WTC11 (cell line): ENCODE measurements around the gene COL27A1. TPM values are rescaled to one million over a fixed set of nuclear protein-coding genes. Genes with fewer than 3 reads are reported as not detected.

Experiments
- ATAC-seq: fragments of 200-7000 bp; cut with Tn5 transposase; 2 replicates; pipeline ENCODE4 v1.10.0; 2021; ENCODE audit warnings: mild to moderate bottlenecking, moderate library complexity
- CTCF ChIA-PET: fragments of 300-600 bp; sonication (Branson Sonifier 250); formaldehyde crosslinking; loops from one replicate; lab custom pipeline; 2021; ENCODE audit warnings: antibody characterized with exemption; lab: Charles Lee
- POLR2A ChIA-PET: fragments of 350-600 bp; sonication (Branson Sonifier 250); formaldehyde crosslinking; loops from one replicate; lab custom pipeline; 2021; ENCODE audit warnings: antibody characterized with exemption; lab: Charles Lee
- DNase-seq: peaks from one replicate; pipeline ENCODE4 v3.0.0; 2021; ENCODE audit warnings: low spot score
- H3K27ac Mint-ChIP-seq: 2 replicates; pipeline ENCODE4 v1.8.0; 2021; ENCODE audit warnings: mixed read lengths
- H3K27me3 Mint-ChIP-seq: 2 replicates; pipeline ENCODE4 v1.8.0; 2021; ENCODE audit warnings: low read depth, mild to moderate bottlenecking, moderate library complexity, mixed read lengths
- H3K36me3 Mint-ChIP-seq: 2 replicates; pipeline ENCODE4 v1.8.0; 2021; ENCODE audit warnings: mixed read lengths
- H3K4me1 Mint-ChIP-seq: 2 replicates; pipeline ENCODE4 v1.8.0; 2022; ENCODE audit warnings: mixed read lengths
- H3K4me3 Mint-ChIP-seq: 2 replicates; pipeline ENCODE4 v1.8.0; 2021; ENCODE audit warnings: mild to moderate bottlenecking, moderate library complexity, mixed read lengths
- H3K9me3 Mint-ChIP-seq: 2 replicates; pipeline ENCODE4 v1.8.0; 2021; ENCODE audit warnings: mixed read lengths
- FOXP1 ChIP-seq: sonication (generic); formaldehyde crosslinking; IDR thresholded peaks from 2 replicates; pipeline ENCODE4 v1.8.0; 2022; ENCODE audit warnings: missing genetic modification reagents, mild to moderate bottlenecking, moderate library complexity, borderline replicate concordance
- NR2C2 ChIP-seq: sonication (generic); formaldehyde crosslinking; IDR thresholded peaks from 2 replicates; pipeline ENCODE4 v1.8.0; 2022; ENCODE audit warnings: mild to moderate bottlenecking, missing genetic modification reagents
- SMAD3 ChIP-seq: sonication (generic); formaldehyde crosslinking; IDR thresholded peaks from 2 replicates; pipeline ENCODE4 v1.8.0; 2022; ENCODE audit warnings: missing genetic modification reagents, mild to moderate bottlenecking, borderline replicate concordance
- TP53 ChIP-seq: sonication (generic); formaldehyde crosslinking; IDR thresholded peaks from 2 replicates; pipeline ENCODE4 v1.8.1; 2023; ENCODE audit warnings: mild to moderate bottlenecking, missing genetic modification reagents
- ZNF317 ChIP-seq: sonication (generic); formaldehyde crosslinking; IDR thresholded peaks from 2 replicates; pipeline ENCODE4 v1.8.1; 2023; ENCODE audit warnings: low read depth, mild to moderate bottlenecking, moderate library complexity, missing genetic modification reagents, borderline replicate concordance
- total RNA-seq: library from RNA; stranded (reverse); gene quantifications from 3 replicates; pipeline ENCODE4 v1.2.3, GENCODE V29; 2021
- TF ChIP-seq, protein P1 (sequence below): sonication (generic); formaldehyde crosslinking; IDR thresholded peaks from 2 replicates; pipeline ENCODE4 v1.8.1; 2023; ENCODE audit warnings: mild to moderate bottlenecking, missing genetic modification reagents, borderline replicate concordance
- TF ChIP-seq, protein P2 (sequence below): sonication (generic); formaldehyde crosslinking; IDR thresholded peaks from 2 replicates; pipeline ENCODE4 v1.8.0; 2023; ENCODE audit warnings: missing genetic modification reagents, mild to moderate bottlenecking, borderline replicate concordance
- TF ChIP-seq, protein P3 (sequence below): fragments of 250-450 bp; sonication (Bioruptor Pico); conservative IDR thresholded peaks from 2 replicates; pipeline ENCODE4 v1.9.0; 2021; ENCODE audit warnings: mild to moderate bottlenecking
- TF ChIP-seq, protein P4 (sequence below): sonication (generic); formaldehyde crosslinking; IDR thresholded peaks from 2 replicates; pipeline ENCODE4 v1.8.1; 2023; ENCODE audit warnings: mild to moderate bottlenecking, moderate library complexity, missing genetic modification reagents
- TF ChIP-seq, protein P5 (sequence below): sonication (generic); formaldehyde crosslinking; IDR thresholded peaks from 2 replicates; pipeline ENCODE4 v1.8.1; 2022; ENCODE audit warnings: mild to moderate bottlenecking, moderate library complexity, missing genetic modification reagents
- TF ChIP-seq, protein P6 (sequence below): sonication (generic); formaldehyde crosslinking; IDR thresholded peaks from 2 replicates; pipeline ENCODE4 v1.8.0; 2022; ENCODE audit warnings: mild to moderate bottlenecking, missing genetic modification reagents
- TF ChIP-seq, protein P7 (sequence below): sonication (generic); formaldehyde crosslinking; IDR thresholded peaks from 2 replicates; pipeline ENCODE4 v1.8.1; 2022; ENCODE audit warnings: missing genetic modification reagents, borderline replicate concordance

COL27A1 gene
- total RNA-seq, 1 experiment from 2014 or later = 47.5 TPM

DNA sequence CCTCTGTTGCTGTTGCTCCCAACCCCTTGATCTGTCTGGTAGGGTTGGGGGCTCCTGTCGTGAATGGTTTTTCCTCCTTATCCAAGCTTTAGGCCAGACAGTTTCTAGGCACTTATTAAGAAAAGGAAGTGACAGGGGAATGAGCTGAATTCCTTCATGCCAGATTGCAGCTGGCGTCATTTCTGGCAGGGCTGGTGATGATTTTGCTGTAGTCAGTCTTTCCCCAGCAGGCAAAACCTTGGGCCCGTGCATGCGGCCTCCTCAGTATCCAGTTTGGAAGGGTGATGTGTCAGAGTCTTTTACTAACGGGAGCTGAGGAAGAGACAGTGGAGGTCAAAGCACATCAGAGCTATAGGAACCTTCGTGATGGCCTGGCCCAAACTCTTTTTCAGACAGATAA is 58.8 kb downstream of the COL27A1 start:
- TF ChIP-seq, protein P1, sequence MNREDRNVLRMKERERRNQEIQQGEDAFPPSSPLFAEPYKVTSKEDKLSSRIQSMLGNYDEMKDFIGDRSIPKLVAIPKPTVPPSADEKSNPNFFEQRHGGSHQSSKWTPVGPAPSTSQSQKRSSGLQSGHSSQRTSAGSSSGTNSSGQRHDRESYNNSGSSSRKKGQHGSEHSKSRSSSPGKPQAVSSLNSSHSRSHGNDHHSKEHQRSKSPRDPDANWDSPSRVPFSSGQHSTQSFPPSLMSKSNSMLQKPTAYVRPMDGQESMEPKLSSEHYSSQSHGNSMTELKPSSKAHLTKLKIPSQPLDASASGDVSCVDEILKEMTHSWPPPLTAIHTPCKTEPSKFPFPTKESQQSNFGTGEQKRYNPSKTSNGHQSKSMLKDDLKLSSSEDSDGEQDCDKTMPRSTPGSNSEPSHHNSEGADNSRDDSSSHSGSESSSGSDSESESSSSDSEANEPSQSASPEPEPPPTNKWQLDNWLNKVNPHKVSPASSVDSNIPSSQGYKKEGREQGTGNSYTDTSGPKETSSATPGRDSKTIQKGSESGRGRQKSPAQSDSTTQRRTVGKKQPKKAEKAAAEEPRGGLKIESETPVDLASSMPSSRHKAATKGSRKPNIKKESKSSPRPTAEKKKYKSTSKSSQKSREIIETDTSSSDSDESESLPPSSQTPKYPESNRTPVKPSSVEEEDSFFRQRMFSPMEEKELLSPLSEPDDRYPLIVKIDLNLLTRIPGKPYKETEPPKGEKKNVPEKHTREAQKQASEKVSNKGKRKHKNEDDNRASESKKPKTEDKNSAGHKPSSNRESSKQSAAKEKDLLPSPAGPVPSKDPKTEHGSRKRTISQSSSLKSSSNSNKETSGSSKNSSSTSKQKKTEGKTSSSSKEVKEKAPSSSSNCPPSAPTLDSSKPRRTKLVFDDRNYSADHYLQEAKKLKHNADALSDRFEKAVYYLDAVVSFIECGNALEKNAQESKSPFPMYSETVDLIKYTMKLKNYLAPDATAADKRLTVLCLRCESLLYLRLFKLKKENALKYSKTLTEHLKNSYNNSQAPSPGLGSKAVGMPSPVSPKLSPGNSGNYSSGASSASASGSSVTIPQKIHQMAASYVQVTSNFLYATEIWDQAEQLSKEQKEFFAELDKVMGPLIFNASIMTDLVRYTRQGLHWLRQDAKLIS (CRISPR knock-in tag) = no peak
- TF ChIP-seq, protein P2, sequence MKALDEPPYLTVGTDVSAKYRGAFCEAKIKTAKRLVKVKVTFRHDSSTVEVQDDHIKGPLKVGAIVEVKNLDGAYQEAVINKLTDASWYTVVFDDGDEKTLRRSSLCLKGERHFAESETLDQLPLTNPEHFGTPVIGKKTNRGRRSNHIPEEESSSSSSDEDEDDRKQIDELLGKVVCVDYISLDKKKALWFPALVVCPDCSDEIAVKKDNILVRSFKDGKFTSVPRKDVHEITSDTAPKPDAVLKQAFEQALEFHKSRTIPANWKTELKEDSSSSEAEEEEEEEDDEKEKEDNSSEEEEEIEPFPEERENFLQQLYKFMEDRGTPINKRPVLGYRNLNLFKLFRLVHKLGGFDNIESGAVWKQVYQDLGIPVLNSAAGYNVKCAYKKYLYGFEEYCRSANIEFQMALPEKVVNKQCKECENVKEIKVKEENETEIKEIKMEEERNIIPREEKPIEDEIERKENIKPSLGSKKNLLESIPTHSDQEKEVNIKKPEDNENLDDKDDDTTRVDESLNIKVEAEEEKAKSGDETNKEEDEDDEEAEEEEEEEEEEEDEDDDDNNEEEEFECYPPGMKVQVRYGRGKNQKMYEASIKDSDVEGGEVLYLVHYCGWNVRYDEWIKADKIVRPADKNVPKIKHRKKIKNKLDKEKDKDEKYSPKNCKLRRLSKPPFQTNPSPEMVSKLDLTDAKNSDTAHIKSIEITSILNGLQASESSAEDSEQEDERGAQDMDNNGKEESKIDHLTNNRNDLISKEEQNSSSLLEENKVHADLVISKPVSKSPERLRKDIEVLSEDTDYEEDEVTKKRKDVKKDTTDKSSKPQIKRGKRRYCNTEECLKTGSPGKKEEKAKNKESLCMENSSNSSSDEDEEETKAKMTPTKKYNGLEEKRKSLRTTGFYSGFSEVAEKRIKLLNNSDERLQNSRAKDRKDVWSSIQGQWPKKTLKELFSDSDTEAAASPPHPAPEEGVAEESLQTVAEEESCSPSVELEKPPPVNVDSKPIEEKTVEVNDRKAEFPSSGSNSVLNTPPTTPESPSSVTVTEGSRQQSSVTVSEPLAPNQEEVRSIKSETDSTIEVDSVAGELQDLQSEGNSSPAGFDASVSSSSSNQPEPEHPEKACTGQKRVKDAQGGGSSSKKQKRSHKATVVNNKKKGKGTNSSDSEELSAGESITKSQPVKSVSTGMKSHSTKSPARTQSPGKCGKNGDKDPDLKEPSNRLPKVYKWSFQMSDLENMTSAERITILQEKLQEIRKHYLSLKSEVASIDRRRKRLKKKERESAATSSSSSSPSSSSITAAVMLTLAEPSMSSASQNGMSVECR (CRISPR knock-in tag) = no peak
- TF ChIP-seq NR2C2 (CRISPR knock-in tag) = no peak
- no peak for TF ChIP-seq FOXP1 (CRISPR knock-in tag)
- TF ChIP-seq SMAD3 (CRISPR knock-in tag) = no peak
- TF ChIP-seq, protein P3, sequence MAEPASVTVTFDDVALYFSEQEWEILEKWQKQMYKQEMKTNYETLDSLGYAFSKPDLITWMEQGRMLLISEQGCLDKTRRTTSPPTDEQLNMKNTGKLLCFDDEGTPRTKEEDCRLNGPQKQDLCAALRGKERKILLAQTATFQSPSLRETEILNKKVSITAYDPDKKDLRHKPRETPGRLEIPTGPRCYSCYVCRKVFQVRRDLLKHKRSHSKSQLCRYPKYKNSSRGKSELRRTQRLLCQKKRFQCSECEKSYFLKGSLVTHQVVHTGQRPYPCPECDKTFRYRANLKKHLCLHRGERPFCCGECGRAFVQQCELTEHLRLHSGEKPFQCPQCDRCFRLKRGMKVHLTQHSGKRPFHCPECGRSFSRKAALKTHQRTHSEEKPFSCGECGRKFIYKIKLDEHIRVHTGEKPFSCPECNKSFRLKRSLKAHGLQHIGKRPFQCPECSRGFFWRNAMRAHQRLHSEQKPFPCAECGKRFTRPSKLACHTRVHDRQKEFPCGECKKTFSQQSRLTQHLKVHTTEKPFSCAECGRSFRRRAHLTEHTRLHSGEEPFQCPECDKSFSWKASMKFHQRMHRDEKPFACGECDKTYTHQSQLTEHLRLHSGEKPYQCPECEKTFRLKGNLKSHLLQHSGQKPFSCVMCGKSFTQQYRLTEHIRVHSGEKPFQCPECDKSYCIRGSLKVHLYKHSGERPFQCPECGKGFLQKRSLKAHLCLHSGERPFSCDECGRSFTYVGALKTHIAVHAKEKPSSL = no peak
- TF ChIP-seq TP53 (CRISPR knock-in tag) = no peak
- TF ChIP-seq, protein P4, sequence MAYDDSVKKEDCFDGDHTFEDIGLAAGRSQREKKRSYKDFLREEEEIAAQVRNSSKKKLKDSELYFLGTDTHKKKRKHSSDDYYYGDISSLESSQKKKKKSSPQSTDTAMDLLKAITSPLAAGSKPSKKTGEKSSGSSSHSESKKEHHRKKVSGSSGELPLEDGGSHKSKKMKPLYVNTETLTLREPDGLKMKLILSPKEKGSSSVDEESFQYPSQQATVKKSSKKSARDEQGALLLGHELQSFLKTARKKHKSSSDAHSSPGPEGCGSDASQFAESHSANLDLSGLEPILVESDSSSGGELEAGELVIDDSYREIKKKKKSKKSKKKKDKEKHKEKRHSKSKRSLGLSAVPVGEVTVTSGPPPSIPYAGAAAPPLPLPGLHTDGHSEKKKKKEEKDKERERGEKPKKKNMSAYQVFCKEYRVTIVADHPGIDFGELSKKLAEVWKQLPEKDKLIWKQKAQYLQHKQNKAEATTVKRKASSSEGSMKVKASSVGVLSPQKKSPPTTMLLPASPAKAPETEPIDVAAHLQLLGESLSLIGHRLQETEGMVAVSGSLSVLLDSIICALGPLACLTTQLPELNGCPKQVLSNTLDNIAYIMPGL (CRISPR knock-in tag) = no peak
- TF ChIP-seq, protein P5, sequence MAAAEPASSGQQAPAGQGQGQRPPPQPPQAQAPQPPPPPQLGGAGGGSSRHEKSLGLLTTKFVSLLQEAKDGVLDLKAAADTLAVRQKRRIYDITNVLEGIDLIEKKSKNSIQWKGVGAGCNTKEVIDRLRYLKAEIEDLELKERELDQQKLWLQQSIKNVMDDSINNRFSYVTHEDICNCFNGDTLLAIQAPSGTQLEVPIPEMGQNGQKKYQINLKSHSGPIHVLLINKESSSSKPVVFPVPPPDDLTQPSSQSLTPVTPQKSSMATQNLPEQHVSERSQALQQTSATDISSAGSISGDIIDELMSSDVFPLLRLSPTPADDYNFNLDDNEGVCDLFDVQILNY (CRISPR knock-in tag) = no peak
- TF ChIP-seq, protein P6, sequence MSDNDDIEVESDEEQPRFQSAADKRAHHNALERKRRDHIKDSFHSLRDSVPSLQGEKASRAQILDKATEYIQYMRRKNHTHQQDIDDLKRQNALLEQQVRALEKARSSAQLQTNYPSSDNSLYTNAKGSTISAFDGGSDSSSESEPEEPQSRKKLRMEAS (CRISPR knock-in tag) = no peak
- TF ChIP-seq ZNF317 (CRISPR knock-in tag) = no peak
- TF ChIP-seq, protein P7, sequence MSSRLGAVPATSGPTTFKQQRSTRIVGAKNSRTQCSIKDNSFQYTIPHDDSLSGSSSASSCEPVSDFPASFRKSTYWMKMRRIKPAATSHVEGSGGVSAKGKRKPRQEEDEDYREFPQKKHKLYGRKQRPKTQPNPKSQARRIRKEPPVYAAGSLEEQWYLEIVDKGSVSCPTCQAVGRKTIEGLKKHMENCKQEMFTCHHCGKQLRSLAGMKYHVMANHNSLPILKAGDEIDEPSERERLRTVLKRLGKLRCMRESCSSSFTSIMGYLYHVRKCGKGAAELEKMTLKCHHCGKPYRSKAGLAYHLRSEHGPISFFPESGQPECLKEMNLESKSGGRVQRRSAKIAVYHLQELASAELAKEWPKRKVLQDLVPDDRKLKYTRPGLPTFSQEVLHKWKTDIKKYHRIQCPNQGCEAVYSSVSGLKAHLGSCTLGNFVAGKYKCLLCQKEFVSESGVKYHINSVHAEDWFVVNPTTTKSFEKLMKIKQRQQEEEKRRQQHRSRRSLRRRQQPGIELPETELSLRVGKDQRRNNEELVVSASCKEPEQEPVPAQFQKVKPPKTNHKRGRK (CRISPR knock-in tag) = no peak
- peaks cover 11% of the 10 kb centered on the region; the same call in 1 of the 2 replicates for H3K36me3 Mint-ChIP-seq
- no peaks in the 10 kb centered on the region for H3K4me1 Mint-ChIP-seq
- ATAC-seq (no peak), DNase-seq (no peak)
- H3K4me3 Mint-ChIP-seq = no peak overlapping the region
- no peak overlapping the region for H3K27ac Mint-ChIP-seq
- no peaks in the 10 kb centered on the region for H3K27me3 Mint-ChIP-seq
- POLR2A ChIA-PET = no interaction called here
- H3K9me3 Mint-ChIP-seq = no peaks in the 10 kb centered on the region
- CTCF ChIA-PET = no interaction called here
